GM18867 (cell line): ENCODE data around the gene TEAD1.
A peak's percentile ranks its signal among the peaks of the same experiment; 100 is the strongest.

Experiments
- ATAC-seq: cut with Tn5 transposase; IDR thresholded peaks from one replicate; pipeline ENCODE4 v1.9.1; 2021; ENCODE audit warnings: mild to moderate bottlenecking, moderate library complexity; ENCODE audit not compliant: unreplicated experiment

The TEAD1 gene

GRCh38 chr11:12886508-12886907 lies 212.3 kb downstream of the TEAD1 start:
- ATAC-seq: no peak

GRCh38 chr11:12888525-12889158 lies 214.4 kb downstream of the TEAD1 start:
- ATAC-seq: peak; percentile 83

- ATAC-seq: no peak
These were observed 215.0 kb downstream of the TEAD1 start for GRCh38 chr11:12889243-12889642.

- no peak for ATAC-seq
These were observed 216.3 kb downstream of the TEAD1 start for GRCh38 chr11:12890476-12890875.

GRCh38 chr11:12893787-12894672 lies 219.8 kb downstream of the TEAD1 start:
- ATAC-seq: no peak

- ATAC-seq: no peak
These were observed 223.2 kb downstream of the TEAD1 start for GRCh38 chr11:12897390-12897789.

- no peak for ATAC-seq
These were observed 223.6 kb downstream of the TEAD1 start for GRCh38 chr11:12897867-12898266.

- ATAC-seq: no peak
These were observed 226.3 kb downstream of the TEAD1 start for GRCh38 chr11:12900496-12900895.

GRCh38 chr11:12901272-12901671 lies 227.1 kb downstream of the TEAD1 start:
- peak; percentile 55 for ATAC-seq

- ATAC-seq: no peak
These were observed 227.8 kb downstream of the TEAD1 start for GRCh38 chr11:12901874-12902481.

- no peak for ATAC-seq
These were observed 228.7 kb downstream of the TEAD1 start for GRCh38 chr11:12902791-12903486.

- ATAC-seq: no peak
These were observed 231.2 kb downstream of the TEAD1 start for GRCh38 chr11:12905435-12905834.

- no peak for ATAC-seq
These were observed 232.3 kb downstream of the TEAD1 start for GRCh38 chr11:12906501-12906900.

- no peak for ATAC-seq
These were observed 235.7 kb downstream of the TEAD1 start for GRCh38 chr11:12909879-12910278.

GRCh38 chr11:12914400-12914912 lies 240.2 kb downstream of the TEAD1 start:
- ATAC-seq: peak; percentile 59

GRCh38 chr11:12915093-12915492 lies 240.9 kb downstream of the TEAD1 start:
- ATAC-seq: no peak

- ATAC-seq: no peak
These were observed 243.6 kb downstream of the TEAD1 start for GRCh38 chr11:12917822-12918221.

- no peak for ATAC-seq
These were observed 244.4 kb downstream of the TEAD1 start for GRCh38 chr11:12918667-12919066.

GRCh38 chr11:12922418-12922817 lies 248.2 kb downstream of the TEAD1 start:
- ATAC-seq: no peak

GRCh38 chr11:12922980-12923507 lies 248.8 kb downstream of the TEAD1 start:
- ATAC-seq: no peak

- no peak for ATAC-seq
These were observed 250.4 kb downstream of the TEAD1 start for GRCh38 chr11:12924650-12925049.
